Activated naive CD4-positive, alpha-beta T cell treated with anti-CD3 and anti-CD28 coated beads, Interleukin-2, amount 50 U/mL, for 24 hours (primary cell): ENCODE results near the gene MARK3.

Experiments
- H3K27ac Mint-ChIP-seq: one replicate; pipeline ENCODE4 v1.8.0; 2021; ENCODE audit warnings: mild to moderate bottlenecking, mixed read lengths
- H3K27me3 Mint-ChIP-seq: one replicate; pipeline ENCODE4 v1.8.0; 2021; ENCODE audit warnings: mixed read lengths
- H3K36me3 Mint-ChIP-seq: one replicate; pipeline ENCODE4 v1.8.0; 2021; ENCODE audit warnings: mixed read lengths
- H3K4me1 Mint-ChIP-seq: one replicate; pipeline ENCODE4 v1.8.0; 2021; ENCODE audit warnings: mixed read lengths
- H3K4me3 Mint-ChIP-seq: one replicate; pipeline ENCODE4 v1.8.0; 2021; ENCODE audit warnings: mild to moderate bottlenecking, mixed read lengths
- H3K9me3 Mint-ChIP-seq: one replicate; pipeline ENCODE4 v1.8.0; 2021; ENCODE audit warnings: mixed read lengths

The MARK3 gene

GRCh38 chr14:103552011-103552845, 167.0 kb downstream of the MARK3 start:
- no peaks in the 10 kb centered on the region for H3K27me3 Mint-ChIP-seq
- no peak overlapping the region for H3K4me3 Mint-ChIP-seq
- H3K4me1 Mint-ChIP-seq, result peaks cover 17% of the 10 kb centered on the region
- H3K27ac Mint-ChIP-seq, result no peak overlapping the region
- H3K9me3 Mint-ChIP-seq, result no peaks in the 10 kb centered on the region
- peaks cover 1% of the 10 kb centered on the region for H3K36me3 Mint-ChIP-seq

- Mint-ChIP-seq H3K4me1 (peaks cover 22% of the 10 kb centered on the region), H3K27me3 (no peaks in the 10 kb centered on the region), H3K4me3 (no peak overlapping the region), H3K36me3 (peaks cover 1% of the 10 kb centered on the region), H3K27ac (no peak overlapping the region), H3K9me3 (no peaks in the 10 kb centered on the region)
These were observed 167.6 kb downstream of the MARK3 start for GRCh38 chr14:103552846-103553210.
